IPS-15b (cell line): ENCODE measurements around the gene NDUFS3.
"Not testable (repeated sequence)": the region's sequence is repeated elsewhere in the genome, so short reads cannot be mapped to it uniquely, and the experiment has no call there.

Source experiments
- H3K27me3 ChIP-seq: one replicate; pipeline ENCODE4 v1.6.1; 2013; ENCODE audit warnings: low read length; ENCODE audit not compliant: control insufficient read depth, insufficient read depth
- H3K36me3 ChIP-seq: one replicate; pipeline ENCODE4 v1.6.1; 2013; ENCODE audit warnings: low read length; ENCODE audit not compliant: control insufficient read depth, insufficient read depth
- H3K4me1 ChIP-seq: one replicate; pipeline ENCODE4 v1.6.1; 2013; ENCODE audit warnings: mild to moderate bottlenecking, low read length; ENCODE audit not compliant: control insufficient read depth, insufficient read depth
- H3K4me3 ChIP-seq: one replicate; pipeline ENCODE4 v1.5.1; 2013; ENCODE audit warnings: low read depth, low read length
- H3K9ac ChIP-seq: one replicate; pipeline ENCODE4 v1.6.1; 2013; ENCODE audit warnings: low read depth, mild to moderate bottlenecking, low read length
- H3K9me3 ChIP-seq: one replicate; pipeline ENCODE4 v1.6.1; 2013; ENCODE audit warnings: mild to moderate bottlenecking, low read length; ENCODE audit not compliant: control insufficient read depth, insufficient read depth

NDUFS3 gene

GRCh38 chr11:47578524-47579494 is at the start of gene NDUFS3, which contains the start of gene KBTBD4:
NDUFS3 (plus strand) TSS chr11:47579074; CDS start chr11:47579092, 18 bp downstream.
KBTBD4 (minus strand) TSS chr11:47578970; CDS start chr11:47578951, 19 bp downstream.
- Histone ChIP-seq H3K27me3 (no peaks in the 10 kb centered on the region), H3K9ac (peak within 1 kb of the TSS; percentile 87), H3K36me3 (peaks cover 28% of the 10 kb centered on the region), H3K4me1 (peaks cover 8% of the 10 kb centered on the region), H3K4me3 (peak within 1 kb of the TSS; percentile 82), H3K9me3 (no peaks in the 10 kb centered on the region)

GRCh38 chr11:47529951-47530350 is 48.9 kb upstream of the NDUFS3 start:
- Histone ChIP-seq H3K4me1 (peaks cover 14% of the 10 kb centered on the region), H3K9me3 (no peaks in the 10 kb centered on the region), H3K4me3 (no peak overlapping the region), H3K36me3 (no peaks in the 10 kb centered on the region), H3K9ac (no peak overlapping the region), H3K27me3 (no peaks in the 10 kb centered on the region)

DNA sequence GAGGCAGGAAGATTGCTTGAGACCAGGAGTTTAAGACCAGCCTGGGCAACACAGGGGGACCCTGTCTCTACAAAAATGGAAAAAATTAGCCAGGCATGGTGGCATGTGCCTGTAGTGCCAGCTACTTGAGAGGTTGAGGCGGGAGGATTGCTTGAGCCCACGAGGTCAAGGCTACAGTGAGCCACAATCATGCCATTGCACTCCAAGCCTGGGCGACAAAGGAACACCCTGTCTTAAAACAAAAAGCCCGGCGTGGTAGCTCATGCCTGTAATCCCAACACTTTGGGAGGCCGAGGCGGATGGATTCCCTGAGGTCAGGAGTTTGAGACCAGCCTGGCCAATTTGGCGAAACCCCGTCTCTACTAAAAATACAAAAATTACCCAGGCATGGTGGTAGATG is 48.2 kb upstream of the NDUFS3 start:
- not testable (repeated sequence) for H3K9me3 ChIP-seq, H3K4me1 ChIP-seq, H3K27me3 ChIP-seq, H3K4me3 ChIP-seq, H3K36me3 ChIP-seq, H3K9ac ChIP-seq

DNA sequence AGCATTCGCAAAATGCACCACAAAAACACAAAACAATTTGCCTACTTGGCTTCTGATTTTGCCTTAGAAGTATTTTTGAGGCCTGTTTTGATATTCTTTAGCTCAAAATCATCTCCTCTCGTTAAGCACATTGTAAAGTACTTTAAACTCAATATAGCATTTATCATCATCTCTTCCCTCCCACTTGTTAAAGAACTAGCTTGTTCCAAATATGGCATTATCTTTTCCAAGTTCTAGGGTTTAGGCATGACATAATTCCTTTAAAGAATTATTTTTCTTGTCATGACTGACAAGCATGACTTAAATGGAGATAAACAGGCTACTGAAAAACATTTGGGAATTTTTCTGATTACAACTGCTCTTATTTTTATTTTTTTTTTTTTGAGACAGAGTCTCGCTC is 47.2 kb upstream of the NDUFS3 start:
- no peak overlapping the region for H3K4me3 ChIP-seq
- no peaks in the 10 kb centered on the region for H3K36me3 ChIP-seq
- H3K4me1 ChIP-seq, result peaks cover 5% of the 10 kb centered on the region
- no peaks in the 10 kb centered on the region for H3K9me3 ChIP-seq
- H3K27me3 ChIP-seq, result no peaks in the 10 kb centered on the region
- no peak overlapping the region for H3K9ac ChIP-seq

- Histone ChIP-seq H3K9ac (no peak overlapping the region), H3K4me1 (peaks cover 5% of the 10 kb centered on the region), H3K27me3 (no peaks in the 10 kb centered on the region), H3K9me3 (no peaks in the 10 kb centered on the region), H3K4me3 (no peak overlapping the region), H3K36me3 (no peaks in the 10 kb centered on the region)
Observed at GRCh38 chr11:47532597-47533213, 46.2 kb upstream of the NDUFS3 start.

DNA sequence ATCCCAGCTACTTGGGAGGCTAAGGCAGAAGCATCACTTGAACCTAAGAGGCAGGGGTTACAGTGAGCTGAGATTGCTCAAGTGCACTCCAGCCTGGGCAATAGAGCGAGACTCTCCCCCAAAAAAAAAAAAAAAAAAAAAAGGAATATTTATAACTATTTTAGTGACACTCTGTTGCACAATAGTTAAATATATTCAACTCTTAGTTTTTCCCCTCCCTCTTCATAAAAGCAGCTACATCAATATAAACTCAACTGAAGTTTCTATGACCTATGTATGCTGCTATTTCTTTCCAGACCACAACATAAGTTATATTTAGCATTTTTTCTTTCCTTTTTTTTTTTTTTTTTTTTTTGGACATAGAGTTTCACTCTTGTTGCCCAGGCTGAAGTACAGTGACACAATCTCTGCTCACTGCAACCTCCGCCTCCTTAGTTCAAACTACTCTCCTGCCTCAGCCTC is 45.2 kb upstream of the NDUFS3 start:
- Histone ChIP-seq H3K36me3 (no peaks in the 10 kb centered on the region), H3K4me1 (peaks cover 7% of the 10 kb centered on the region), H3K27me3 (no peaks in the 10 kb centered on the region), H3K4me3 (no peak overlapping the region), H3K9me3 (no peaks in the 10 kb centered on the region), H3K9ac (no peak overlapping the region)

GRCh38 chr11:47534704-47535251 is 44.1 kb upstream of the NDUFS3 start:
- Histone ChIP-seq H3K9ac (no peak overlapping the region), H3K27me3 (no peaks in the 10 kb centered on the region), H3K36me3 (no peaks in the 10 kb centered on the region), H3K9me3 (no peaks in the 10 kb centered on the region), H3K4me1 (peaks cover 18% of the 10 kb centered on the region), H3K4me3 (no peak overlapping the region)

DNA sequence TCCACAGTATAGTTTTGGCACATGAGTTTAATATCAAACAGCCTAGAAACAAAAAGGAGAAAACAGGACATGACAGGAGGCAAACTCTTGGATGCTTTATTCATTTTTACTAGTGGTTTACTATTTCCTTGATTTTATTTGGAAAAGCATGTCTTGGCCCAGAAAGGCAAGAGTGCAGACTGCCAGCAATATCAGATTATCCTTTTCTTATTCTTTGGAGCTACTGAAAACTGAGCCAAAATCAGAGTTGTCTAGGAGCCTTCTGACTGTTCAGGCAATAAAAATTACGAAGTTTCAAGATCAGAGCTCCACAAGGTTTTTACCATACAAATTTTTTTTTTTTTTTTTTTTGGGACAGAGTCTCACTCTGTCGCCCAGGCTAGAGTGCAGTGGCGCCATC is 42.0 kb upstream of the NDUFS3 start:
- H3K4me3 ChIP-seq, result no peak overlapping the region
- H3K9ac ChIP-seq, result no peak overlapping the region
- peaks cover 24% of the 10 kb centered on the region for H3K4me1 ChIP-seq
- no peaks in the 10 kb centered on the region for H3K36me3 ChIP-seq
- H3K27me3 ChIP-seq, result no peaks in the 10 kb centered on the region
- no peaks in the 10 kb centered on the region for H3K9me3 ChIP-seq

DNA sequence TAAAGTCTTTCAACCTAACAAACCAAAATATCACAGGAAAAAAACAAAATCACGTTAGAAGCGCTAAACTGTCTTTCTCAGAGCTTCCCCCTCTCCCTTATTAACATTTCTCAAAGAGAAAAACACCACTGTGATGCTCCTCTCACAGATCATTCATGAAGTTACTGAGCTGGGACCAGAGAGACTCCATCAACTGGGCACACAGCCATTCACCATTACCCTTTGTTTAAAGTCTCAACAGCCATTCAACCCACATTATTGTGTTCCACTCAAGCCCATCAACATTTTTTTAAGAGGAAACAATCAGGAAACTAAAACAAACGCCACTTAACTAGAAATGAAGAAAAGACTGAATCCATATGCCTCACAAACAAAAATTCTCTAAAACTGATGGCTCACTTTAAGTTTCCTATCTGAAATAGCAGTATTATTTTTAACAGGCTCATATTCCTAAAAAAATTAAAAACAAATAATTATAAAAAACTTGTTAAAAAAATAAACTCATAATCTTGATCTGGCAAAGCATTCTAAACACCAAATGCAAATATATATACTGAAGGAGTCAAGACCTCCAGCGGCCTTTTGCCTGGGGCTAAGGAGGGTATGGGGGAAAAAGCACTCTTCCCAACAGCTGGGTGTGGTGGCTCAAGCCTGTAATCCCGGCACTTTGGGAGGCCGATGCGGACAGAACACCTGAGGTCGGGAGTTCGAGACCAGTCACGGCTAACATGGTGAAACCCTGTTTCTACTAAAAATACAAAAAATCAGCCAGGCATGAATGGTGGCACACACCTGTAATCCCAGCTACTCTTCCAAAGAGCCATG is 39.9 kb upstream of the NDUFS3 start:
- Histone ChIP-seq H3K27me3 (no peaks in the 10 kb centered on the region), H3K4me1 (peaks cover 19% of the 10 kb centered on the region), H3K4me3 (no peak overlapping the region), H3K9ac (no peak overlapping the region), H3K36me3 (no peaks in the 10 kb centered on the region), H3K9me3 (no peaks in the 10 kb centered on the region)

DNA sequence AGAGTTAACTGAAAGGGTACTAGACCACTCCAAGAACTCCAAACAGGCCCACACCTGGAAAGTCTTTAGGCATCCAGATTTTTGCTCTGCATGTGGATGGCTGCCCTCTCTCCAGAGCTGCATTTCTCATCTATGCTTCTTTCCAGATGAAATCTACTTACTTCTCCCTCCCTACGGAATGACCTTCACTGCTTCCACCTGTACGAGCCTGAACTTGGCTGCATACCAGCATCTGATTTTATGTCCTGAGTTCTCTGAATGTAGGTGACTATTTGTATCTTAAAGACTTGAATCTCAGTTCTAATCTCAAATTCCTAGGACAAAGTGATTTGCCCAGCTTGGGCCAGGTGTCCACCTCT is 39.2 kb upstream of the NDUFS3 start:
- Histone ChIP-seq H3K9ac (no peak overlapping the region), H3K4me1 (peaks cover 19% of the 10 kb centered on the region), H3K9me3 (no peaks in the 10 kb centered on the region), H3K36me3 (no peaks in the 10 kb centered on the region), H3K27me3 (no peaks in the 10 kb centered on the region), H3K4me3 (no peak overlapping the region)

DNA sequence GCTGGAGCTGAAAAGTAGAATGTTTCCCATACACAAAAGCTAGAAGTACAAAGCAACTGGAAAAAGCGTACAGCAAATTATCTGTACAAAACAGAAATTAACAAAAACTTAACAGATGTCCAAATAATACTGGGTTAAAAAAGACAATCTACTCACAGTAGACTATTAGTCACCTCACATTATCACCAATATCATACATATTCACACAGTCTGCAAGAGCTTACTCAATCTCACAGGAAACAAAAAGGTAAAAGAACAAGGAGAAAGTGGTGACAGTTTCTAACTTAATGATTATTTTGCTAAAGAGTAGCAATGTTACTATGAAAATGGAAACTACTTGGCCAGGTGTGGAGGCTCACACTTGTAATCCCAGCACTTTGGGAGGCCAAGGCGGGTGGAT is 37.8 kb upstream of the NDUFS3 start:
- H3K36me3 ChIP-seq, result no peaks in the 10 kb centered on the region

More for the DNA sequence above, 37.8 kb upstream of the NDUFS3 start:
- Histone ChIP-seq H3K9ac (no peak overlapping the region), H3K4me1 (peaks cover 19% of the 10 kb centered on the region), H3K4me3 (no peak overlapping the region), H3K27me3 (no peaks in the 10 kb centered on the region), H3K9me3 (no peaks in the 10 kb centered on the region)
